Heart left ventricle (tissue), 16 donors: Measurements from ENCODE around the gene SORCS1. TPM values are rescaled to one million over a fixed set of nuclear protein-coding genes. Genes with fewer than 3 reads are reported as not detected.
A peak's percentile ranks its signal among the peaks of the same experiment; 100 is the strongest.

Source experiments
- ATAC-seq, 4 donors: fragments of 200-7000 bp; cut with Tn5 transposase; one replicate each; pipeline ENCODE4 v1.9.1; 2020 to 2022; ENCODE audit warnings: moderate library complexity in 4 of 4, mild to moderate bottlenecking in 3 of 4, moderate number of reproducible peaks in 1 of 4
- DNase-seq, 5 donors: peaks; one replicate each; pipeline ENCODE4 v3.0.0-alpha.2; 2020
- H3K27ac ChIP-seq, 12 donors: fragments of 200-600 bp; sonication (generic) in 4 of 12; one replicate each; pipeline versions ENCODE4 v1.5.0 to v1.8.0; 2016 to 2022; ENCODE audit warnings: mild to moderate bottlenecking in 2 of 12
- H3K27me3 ChIP-seq, 9 donors: fragments of 200-600 bp; sonication (generic) in 2 of 9; one replicate each; pipeline versions ENCODE4 v1.5.1 to v1.8.0; 2016 to 2022; ENCODE audit warnings: mild to moderate bottlenecking in 3 of 9
- H3K36me3 ChIP-seq, 9 donors: fragments of 200-600 bp; sonication (generic) in 2 of 9; one replicate each; pipeline versions ENCODE4 v1.5.0 to v1.8.0; 2018 to 2022; ENCODE audit warnings: mild to moderate bottlenecking in 2 of 9
- H3K4me1 ChIP-seq, 12 donors: fragments of 200-600 bp; sonication (generic) in 4 of 12; one replicate each; pipeline versions ENCODE4 v1.5.0 to v1.8.0; 2016 to 2022; ENCODE audit warnings: mild to moderate bottlenecking in 3 of 12
- H3K4me3 ChIP-seq, 12 donors: fragments of 200-600 bp; sonication (generic) in 4 of 12; one replicate each; pipeline versions ENCODE4 v1.5.0 to v1.8.0; 2017 to 2022; ENCODE audit warnings: mild to moderate bottlenecking in 9 of 12, moderate library complexity in 4 of 12
- H3K9me3 ChIP-seq, 12 donors: fragments of 200-600 bp; sonication (generic) in 4 of 12; one replicate each; pipeline versions ENCODE4 v1.5.0 to v1.8.0; 2016 to 2022; ENCODE audit warnings: mild to moderate bottlenecking in 1 of 12
- CTCF ChIP-seq, 12 donors: fragments of 200-600 bp; sonication (generic) in 4 of 12; IDR thresholded peaks; one replicate each; pipeline versions ENCODE4 v1.5.0 to v1.8.0; 2018 to 2022; ENCODE audit warnings: antibody characterized with exemption in 12 of 12, mild to moderate bottlenecking in 5 of 12
- POLR2A ChIP-seq, 2 donors: fragments of 450-650 bp; IDR thresholded peaks; one replicate each; pipeline ENCODE4 v1.6.1; 2017; ENCODE audit warnings: antibody characterized with exemption in 2 of 2, mild to moderate bottlenecking in 2 of 2, moderate library complexity in 2 of 2
- WGBS, 4 donors: extraction: QIAGEN DNeasy Blood & Tissue Kit in 2 of 4; methylation state at CpG; one replicate each; pipeline versions ENCODE4 v1.1.5 to v1.1.7; 2013 to 2018; 5-methylcytosine and 5-hydroxymethylcytosine counted together
- intact Hi-C, 10 donors: fragments of 100-400 bp; cut with DNase I; formaldehyde crosslinking; loops; one replicate each; pipeline versions ENCODE4 v1.11.1 to v1.14.2; 2022
- polyA plus RNA-seq, 2 donors: library from polyadenylated mRNA; stranded (reverse); fragments of 200-250 nt; gene quantifications; one replicate each; pipeline ENCODE4 v1.2.3, GENCODE V29; 2013
- total RNA-seq, 9 donors: library from RNA; depleted of rRNA in 2 of 9; stranded (reverse); fragments of >200 nt in 2 of 9; fragmentation: NEBNext Ultra II Directional in 3 of 9; extraction: Animal tissue kit (Norgen Biotek cat#: 25700) in 3 of 9; gene quantifications; one replicate each; pipeline versions ENCODE4 v1.1.0 to v1.2.4, GENCODE V29; 2016 to 2023
- donor health status: ischemic (EF 13 %, LVEDD 7.1; RV severe dilation, severe dysfunction).
- donor health status: healthy with polysubstance abuse.
- donor health status: DM: no; HTN: yes; CAD: no.
- donor health status: DM: no; HTN: no; CAD: no.
- donor health status: ischemic (EF 25% LVEDD 6.9; RV normal size, moderate dysfunction).
- donor health status: ischemic (EF 25% LVEDD 5.7; RV mildly dilated, moderate dysfunction).
- donor health status: healthy.
- donor health status: DM: yes; HTN: yes; CAD: no.
- donor health status: ischemic (EF 35%, LVEDD 5.7; RV mildly dilated, moderate dysfunction).
- donor health status: nonischemic (EF 11% LVEDD 7.7; RV severe dilation, severe dysfunction).
- donor health status: DM: yes; HTN: yes; CAD: no.
- donor health status: PGD.
- donor health status: ischemic (EF 29% LVEDD 5.4; RV normal size, mild dysfunction).
- donor health status: nonischemic (EF 23%, LVEDD 6.1; RV moderate dilation, normal function).

SORCS1 gene
- total and polyA plus RNA-seq, 11 donors = 0.23 to 5.7 (median 1.1) TPM

DNA sequence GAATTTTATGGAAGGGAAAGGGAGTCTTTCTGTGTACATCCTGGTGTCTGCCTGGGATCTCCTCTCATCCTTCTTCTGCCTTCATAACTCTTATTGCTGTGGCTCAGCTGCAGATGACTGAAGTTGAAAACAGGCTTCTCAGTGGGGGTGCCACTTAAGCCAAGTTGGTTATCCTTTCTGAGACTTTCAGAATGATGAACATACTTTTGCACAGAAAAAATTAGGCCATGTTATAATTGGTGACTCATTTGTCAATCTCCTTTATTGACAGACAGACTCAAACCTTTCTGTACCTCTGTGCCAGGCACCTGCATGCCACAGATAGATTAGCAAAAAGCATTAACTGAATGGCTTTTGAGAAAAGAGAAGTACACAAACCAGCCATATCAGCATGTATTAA lies 430.3 kb downstream of the SORCS1 start:
- DNase-seq (no peak), ATAC-seq (no peak)
- TF ChIP-seq POLR2A (IDR thresholded peaks at IDR 0.05) = no peak
- TF ChIP-seq CTCF (IDR thresholded peaks at IDR 0.05) = no peak
- H3K36me3 ChIP-seq = no peaks in the 10 kb centered on the region
- intact Hi-C loops = no loop called here
- H3K27ac ChIP-seq = no peak overlapping the region
- no peaks in the 10 kb centered on the region for H3K4me1 ChIP-seq
- no peak overlapping the region for H3K4me3 ChIP-seq
- H3K27me3 ChIP-seq = peaks cover 0 to 5% (median 0%) of the 10 kb centered on the region in 9 donors
- no peaks in the 10 kb centered on the region for H3K9me3 ChIP-seq

DNA sequence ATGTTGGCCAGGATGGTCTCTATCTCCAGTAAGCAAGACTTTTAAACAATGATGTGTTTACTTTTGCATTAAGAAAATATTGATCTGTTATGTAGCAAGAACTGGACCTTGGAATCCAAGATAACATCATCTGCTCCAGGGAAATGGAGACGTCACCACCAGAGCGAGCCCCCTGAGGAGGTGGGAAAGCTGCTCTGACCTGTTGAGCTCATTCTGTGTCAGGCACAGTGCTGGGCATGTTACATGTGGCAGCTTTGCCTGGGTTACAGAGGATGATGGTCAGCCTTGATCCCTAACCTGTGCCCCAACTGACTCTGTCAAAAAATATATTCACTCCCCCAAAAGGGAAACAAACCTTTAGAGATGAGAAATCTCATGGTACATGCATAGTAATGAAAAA lies 436.3 kb downstream of the SORCS1 start:
- ATAC-seq (no peak), DNase-seq (no peak)
- H3K27ac ChIP-seq = no peak overlapping the region
- no peaks in the 10 kb centered on the region for H3K9me3 ChIP-seq
- WGBS, 4 donors = 44 to 81% (median 67%) methylated on average over 2 of the region's 2 CpGs
- TF ChIP-seq POLR2A (IDR thresholded peaks at IDR 0.05) (no peak), CTCF (IDR thresholded peaks at IDR 0.05) (no peak)
- no peaks in the 10 kb centered on the region for H3K36me3 ChIP-seq
- no peak overlapping the region for H3K4me3 ChIP-seq
- intact Hi-C loops = no loop called here
- no peaks in the 10 kb centered on the region for H3K4me1 ChIP-seq
- H3K27me3 ChIP-seq = no peaks in the 10 kb centered on the region

DNA sequence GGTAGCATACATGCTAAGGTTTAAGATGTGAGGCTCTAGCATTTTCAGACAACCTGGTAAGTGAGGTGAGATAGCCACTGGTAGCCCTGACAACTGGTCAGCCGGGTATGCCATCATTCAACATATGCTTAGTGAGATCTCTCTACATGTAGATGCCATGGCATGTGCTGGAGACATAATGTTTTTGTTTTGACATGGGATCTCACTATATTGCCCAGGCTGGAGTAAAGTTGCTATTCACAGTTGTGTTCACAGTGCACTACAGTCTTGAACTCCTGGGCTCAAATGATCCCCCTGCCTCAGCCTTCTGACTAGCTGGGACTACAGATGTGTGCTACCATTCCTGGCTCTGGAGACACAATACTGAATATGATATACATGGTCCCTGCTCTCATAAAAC lies 437.3 kb downstream of the SORCS1 start:
- Histone ChIP-seq H3K27me3 (no peaks in the 10 kb centered on the region), H3K36me3 (no peaks in the 10 kb centered on the region), H3K9me3 (no peaks in the 10 kb centered on the region), H3K27ac (no peak overlapping the region), H3K4me3 (no peak overlapping the region), H3K4me1 (no peaks in the 10 kb centered on the region)
- ATAC-seq = no peak
- 80 to 100% (median 82%) methylated on average over 1 of the region's 1 CpG for WGBS, 4 donors
- TF ChIP-seq CTCF (IDR thresholded peaks at IDR 0.05) = no peak
- TF ChIP-seq POLR2A (IDR thresholded peaks at IDR 0.05) = no peak
- intact Hi-C loops = no loop called here
- no peak for DNase-seq

DNA sequence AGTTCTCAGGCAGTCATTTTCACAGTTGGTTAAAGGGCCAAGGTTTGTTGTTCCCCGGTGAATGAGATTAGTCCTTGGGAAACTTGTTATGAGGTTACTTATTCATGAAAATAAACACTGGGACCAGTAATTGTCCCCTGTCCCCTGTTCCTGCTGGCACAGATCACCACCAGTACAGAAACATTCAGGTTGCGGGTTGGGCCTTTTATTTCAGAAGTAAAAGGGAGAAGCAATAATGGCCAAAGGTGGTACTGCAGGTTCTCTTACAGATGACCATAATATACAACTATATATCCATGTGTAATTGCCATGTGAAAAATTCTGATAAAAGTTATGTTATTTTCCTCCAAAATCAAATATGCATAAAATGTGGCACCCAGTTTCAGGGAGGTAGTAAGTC lies 442.0 kb downstream of the SORCS1 start:
- Histone ChIP-seq H3K27me3 (no peaks in the 10 kb centered on the region), H3K9me3 (no peaks in the 10 kb centered on the region), H3K27ac (no peak overlapping the region), H3K4me1 (no peaks in the 10 kb centered on the region), H3K4me3 (no peak overlapping the region), H3K36me3 (no peaks in the 10 kb centered on the region)
- TF ChIP-seq CTCF (IDR thresholded peaks at IDR 0.05) = peak in 3 of 12 donors; percentile 24 to 52 (median 40)
- TF ChIP-seq POLR2A (IDR thresholded peaks at IDR 0.05) = no peak
- ATAC-seq (no peak), DNase-seq (no peak)
- WGBS, 4 donors = 92 to 95% (median 94%) methylated on average over 2 of the region's 2 CpGs
- intact Hi-C loops = no loop called here
